Activated CD4-positive, alpha-beta T cell treated with anti-CD3 and anti-CD28 coated beads, Interleukin-2, amount 50 U/mL, for 48 hours (primary cell): ENCODE data around the gene P2RY6.

Experiments
- DNase-seq, 2 experiments: peaks; one replicate each; pipeline ENCODE4 v3.0.0-alpha.2; 2020

P2RY6 gene

DNA sequence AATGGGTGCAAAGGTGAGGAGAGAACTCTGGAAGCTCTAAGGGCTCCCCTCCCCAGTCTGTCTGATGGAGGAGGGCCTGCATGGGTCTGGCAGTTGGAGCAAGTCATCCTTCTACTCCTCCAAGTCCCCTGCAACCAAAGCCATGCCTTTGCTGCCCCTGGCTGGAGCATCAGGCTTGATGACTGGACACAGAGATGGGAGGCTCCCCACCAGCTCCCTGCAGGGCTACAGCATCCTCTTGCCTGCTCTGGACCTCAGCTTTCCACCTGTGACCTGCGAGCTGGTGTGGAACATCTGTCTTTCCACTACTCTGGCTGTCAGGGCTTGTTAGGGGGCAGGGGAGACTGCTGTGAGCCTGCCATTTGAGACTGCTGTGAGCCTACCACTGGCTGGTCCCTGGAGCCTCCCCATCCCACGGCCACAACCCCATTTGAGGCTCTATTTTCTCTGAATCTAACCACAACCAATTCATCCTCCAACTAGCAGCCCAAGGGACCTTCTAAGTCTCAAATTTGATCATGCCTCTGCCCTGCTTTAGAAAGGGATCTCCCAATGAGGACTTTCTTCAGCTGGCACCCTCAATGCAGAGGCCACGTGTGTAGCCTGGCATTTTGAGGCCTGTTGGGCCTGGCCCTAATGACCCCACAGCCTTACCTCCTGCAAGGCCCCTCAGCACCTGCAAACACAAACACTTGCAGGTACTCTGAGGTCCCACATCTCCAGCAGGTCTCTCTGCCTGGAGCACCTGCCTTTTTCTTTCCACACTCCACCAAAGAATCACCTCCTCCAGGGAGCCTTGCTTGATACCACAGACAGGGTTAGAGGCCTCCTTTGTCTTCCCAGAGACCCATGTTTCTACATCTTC is 9.9 kb downstream of the P2RY6 start:
- DNase-seq, result no peak

DNA sequence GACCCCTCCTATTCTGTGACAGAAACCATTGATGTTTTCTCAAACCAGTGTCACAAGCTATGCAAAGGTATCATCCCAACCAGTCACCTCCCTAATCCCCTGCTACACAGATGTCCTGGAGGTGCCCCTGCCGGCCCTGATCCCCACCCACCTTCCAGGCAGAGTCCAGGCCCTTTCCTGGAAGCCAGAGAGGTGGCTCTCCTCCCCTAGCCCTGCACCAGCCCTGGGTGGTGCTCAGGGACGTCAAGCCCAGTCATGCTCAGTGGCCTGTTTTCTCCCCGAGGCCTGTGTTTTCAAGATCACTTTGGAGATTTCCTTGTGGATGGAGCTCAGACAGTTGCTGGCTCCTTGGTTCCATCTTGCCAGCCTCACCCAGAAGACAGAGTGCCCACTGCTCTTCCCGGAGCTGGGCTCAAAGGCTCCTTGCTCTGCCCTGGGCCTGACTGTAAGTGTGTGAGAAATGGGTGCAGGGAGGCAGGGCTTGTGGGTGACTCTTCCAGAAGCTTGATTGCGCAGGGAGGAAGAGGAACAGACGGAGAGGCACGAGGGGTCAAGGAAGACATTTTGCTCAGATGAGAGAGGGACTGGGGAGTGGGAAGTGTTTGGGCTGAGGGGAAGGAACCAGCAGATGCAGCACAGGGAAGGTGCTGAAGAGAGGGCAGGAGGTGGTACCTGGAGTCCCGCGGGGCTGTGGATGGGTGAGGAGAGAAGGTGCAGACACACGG is 11.3 kb downstream of the P2RY6 start:
- no peak for DNase-seq

DNA sequence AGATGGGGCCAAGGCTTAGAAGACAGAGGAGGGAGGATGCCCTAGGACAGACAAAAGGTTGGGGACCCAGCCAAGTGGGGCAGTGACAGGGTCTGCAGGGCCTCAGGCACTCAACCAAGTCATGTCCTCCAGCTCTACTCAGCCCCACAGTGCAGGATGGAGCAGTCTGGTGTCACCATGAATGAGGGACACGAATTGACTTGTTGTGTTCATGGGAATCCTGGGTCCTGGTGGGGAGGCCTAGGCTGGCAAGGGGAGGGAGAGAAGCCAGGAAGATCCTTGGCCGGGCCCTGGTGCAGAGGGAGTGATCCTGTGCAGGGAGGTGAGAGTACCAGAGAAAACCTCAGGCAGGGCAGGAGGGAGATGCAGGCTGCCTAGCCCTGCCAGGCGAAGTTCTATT is 12.0 kb downstream of the P2RY6 start:
- no peak for DNase-seq

DNA sequence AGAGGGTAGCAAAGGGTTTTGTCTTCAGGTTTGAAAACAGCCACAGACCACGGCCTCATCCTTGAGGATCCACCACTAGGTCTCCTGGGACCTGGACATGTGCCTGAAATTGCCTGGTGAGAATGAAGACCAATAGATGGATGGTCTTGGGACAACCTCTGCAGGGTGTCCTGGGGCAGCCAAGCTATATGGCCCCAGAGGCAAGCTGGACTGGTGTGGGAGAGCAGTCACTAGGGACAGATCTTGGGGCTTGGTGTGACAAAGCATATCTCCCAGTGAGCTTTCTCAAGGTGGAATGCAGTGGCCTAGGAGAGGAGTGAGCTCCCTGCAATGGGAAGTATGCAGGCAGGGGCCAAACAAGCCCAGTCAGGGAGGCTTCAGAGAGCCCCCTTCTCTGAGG is 13.6 kb downstream of the P2RY6 start:
- DNase-seq, result no peak

DNA sequence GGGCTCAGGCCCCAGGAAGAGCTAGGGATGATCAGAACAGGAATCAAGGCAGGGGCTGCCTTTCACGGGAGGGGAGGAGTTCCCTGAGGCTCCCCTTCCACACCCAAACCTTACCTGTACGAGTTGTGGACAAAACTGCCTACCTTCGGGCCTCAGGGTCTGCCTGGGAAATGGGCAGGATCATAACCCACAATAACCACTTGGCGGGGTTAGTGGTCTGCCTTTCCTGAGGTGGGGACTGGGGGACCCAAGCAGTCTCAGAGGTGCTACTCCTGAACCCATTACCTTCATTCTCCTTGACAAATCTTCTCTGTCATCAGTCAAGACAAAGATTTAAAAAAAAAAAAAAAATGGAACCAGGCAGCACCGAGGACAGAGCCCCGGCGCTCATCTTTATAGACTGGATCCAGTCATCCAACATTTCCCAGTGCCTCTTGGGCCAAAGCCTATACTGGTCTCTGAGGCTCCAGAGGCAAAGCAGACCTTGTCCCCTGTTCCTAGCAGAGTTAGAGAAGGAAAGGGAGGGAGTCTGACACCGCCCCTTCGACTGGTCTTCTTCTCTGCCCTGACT is 14.2 kb downstream of the P2RY6 start:
- no peak for DNase-seq

DNA sequence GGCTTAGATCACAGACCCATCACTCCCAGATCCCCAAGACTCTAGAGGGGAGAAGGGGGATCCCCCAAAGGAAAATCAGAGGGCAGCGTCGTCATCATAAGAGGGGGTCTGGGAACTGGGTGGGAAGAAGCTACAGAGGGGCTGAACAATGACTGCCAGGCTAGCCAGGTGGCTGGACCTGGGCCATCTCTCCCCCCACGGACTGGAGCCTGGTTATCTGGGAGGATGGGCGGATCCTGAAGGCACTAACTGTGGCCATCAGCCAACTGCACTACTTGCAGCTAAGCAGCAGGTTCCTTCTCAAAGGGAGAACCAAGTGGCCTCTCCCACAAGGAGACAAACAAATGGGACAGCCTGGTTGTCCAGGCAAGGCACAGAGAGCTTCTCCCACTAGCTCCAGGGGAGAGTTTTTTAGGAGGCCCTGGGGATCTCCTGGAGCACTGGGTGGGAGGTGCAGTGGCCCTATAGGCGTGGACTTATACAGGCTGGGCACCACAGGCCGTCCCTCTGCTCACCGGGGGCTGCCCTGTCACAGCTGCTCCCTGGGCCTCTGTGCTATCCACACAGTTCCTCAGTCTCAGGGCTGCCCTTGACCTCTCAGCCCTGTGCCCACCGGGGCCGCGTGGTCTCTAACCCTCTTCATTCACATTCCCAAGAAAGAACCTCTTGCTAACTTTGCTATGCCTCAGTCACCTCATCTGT is 15.4 kb downstream of the P2RY6 start:
- no peak for DNase-seq

DNA sequence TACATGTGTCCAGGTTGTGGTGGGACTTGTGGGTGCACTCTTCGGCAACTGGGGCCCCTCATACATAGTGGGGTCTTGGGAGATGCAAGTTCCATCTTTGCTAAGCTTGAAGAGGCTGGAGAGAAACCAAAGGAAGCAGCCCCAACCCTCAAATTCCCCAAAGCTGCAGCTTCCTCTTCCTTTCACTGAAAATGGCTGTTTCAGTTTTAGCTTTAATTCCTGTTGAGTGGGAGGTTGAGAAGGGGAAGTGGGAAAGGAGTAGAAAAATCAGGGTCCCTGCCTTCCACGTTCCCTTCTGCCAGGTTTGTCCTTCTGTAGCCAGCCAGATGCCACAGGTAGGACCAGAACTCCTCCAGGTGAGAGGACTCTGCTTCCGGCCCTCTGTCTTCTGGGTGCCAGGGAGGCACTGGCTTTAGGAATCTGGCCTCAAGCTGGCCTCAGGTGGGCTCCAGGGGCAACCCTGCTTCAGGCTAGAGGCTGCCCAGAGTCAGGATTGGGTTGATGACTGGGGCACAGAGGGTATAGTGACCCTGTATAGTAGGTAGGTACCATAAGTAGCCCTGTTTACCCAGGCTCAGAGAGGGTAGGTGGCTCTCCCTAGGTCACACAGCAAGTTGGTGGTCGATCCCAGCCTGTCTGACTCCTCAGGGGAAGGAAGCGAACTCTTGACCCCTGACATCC is 16.2 kb downstream of the P2RY6 start:
- DNase-seq, result no peak

DNA sequence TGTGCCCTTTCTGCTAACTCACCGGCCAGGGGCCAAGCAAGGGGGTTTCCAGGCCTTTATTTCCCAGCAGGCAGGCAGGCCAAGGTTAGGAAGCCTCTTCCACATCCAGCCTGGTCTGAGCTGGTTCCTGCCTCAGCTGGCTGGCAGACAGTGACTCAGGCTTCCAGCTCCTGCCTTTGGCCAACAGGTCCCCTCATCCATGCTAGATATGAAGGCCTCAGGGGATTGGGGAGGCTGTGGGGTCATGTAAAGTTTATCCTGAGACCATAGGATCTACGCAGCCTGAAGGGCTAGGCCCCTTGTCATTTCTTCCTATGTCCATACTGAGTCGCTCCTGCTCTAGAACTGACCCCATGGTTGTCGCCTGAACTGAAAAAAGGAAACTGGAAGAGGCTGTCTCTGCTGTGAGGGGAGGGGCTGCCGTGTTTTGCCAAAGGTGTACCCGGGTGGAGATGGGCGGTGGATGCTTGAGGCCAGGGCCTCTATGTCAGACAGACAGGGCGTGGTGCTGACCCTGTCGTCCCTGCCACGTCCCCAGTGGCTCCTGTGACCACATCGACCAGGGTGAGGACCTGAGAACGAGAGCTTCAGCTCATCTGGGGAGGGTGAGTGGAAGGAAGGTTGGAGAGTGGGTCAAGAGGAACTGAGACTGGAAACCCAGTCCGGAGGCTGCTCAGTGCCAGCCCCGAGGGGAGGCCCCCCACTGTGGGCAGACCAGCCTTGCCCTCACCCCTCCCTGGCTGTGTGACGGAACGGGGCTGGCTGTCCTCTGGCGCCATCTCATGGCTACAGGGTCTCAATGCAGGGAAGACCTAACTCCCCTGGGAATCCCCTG is 17.0 kb downstream of the P2RY6 start:
- DNase-seq, result peak; percentile 56 to 65

DNA sequence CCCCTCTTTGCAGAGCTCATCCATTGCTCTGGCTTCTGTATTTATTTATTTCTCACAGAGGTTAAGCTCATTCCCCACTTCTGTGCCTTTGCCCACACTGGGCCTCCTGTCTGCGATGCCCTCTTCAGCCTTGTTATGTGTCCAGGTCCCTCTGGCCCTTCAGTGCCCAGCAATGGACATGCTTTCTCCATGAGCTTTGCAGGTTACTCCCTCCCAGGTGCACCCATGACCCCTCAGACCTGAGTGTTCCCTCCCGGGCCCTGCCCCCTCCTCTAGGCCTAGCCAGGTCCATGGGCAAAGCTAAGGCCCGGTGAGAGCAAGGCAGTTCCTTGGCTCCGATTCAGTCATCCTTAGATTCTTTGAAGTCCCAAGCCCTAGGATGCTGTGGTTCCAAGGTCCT is 18.4 kb downstream of the P2RY6 start:
- no peak for DNase-seq

DNA sequence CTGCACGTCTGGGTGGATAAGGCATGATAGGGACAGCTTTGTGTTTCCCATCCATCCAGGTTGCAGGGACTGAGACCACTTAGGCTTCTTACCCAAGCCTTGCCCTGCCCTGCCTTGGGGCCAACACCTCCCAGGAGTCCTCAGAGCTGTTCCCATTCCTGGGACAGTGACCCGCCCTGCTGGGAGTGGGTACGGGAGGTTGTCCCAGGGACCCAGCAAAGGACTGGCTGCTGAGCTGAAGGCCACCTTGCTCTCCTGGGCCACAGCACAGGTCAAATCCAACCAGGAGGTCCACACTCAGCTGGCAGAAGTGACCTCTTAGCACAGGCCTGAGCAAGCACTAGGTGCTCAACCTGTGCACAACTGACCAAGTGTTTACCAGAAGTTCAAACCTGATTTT is 19.1 kb downstream of the P2RY6 start:
- DNase-seq, result no peak

DNA sequence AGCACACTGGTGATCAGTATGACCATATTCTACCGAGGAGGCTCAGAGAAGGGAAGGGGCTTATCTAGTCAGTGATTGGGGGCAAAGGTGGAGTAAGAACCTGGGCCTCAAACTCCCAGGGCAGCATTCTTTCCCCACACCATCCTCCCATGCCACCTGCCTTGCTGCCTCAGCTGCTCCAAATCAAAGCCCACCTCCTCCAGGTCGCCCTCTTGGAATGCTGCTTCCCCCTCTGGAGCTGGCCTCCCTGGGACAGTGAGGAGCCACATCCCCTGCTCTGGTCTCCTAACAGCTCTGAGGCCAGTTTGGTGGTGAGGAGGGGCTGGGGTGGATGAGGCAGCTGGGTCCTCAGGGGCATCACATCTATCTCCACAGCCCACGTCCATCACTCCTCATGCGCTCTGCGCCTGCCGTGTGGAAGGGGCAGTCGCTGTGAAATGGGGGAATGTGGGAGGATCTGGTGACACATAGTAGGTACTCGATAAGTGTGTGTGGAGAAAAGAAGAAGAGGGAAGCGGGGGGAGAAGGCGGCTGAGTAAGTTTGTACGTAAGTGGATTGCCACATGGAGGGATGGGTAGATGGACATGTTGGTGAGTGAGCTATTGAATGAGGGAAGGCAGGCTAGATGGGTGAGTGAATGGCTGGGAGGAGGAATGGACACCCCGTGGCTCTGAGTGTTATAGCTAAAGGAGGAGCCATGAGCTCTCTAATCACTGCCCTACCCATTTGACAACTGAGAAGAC is 19.8 kb downstream of the P2RY6 start:
- no peak for DNase-seq

DNA sequence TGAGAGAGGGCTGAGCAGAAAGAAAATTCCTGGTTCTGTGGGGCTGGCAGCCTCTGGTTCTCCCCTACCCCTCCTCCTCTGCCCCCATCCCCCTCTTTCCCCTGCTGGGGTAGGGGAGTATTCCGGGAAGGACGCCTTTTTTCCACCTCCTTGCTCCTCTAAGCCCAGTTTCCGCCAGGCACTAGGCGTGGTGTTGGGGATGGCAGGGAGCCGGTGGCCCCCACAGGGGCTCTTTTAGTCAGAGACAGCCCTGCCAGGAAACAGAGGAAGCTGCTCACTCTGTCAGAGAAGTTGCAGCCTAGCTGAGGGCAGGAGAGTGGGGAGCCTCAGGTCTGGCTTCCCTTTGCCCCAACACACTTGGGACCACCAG is 20.4 kb downstream of the P2RY6 start:
- no peak for DNase-seq

DNA sequence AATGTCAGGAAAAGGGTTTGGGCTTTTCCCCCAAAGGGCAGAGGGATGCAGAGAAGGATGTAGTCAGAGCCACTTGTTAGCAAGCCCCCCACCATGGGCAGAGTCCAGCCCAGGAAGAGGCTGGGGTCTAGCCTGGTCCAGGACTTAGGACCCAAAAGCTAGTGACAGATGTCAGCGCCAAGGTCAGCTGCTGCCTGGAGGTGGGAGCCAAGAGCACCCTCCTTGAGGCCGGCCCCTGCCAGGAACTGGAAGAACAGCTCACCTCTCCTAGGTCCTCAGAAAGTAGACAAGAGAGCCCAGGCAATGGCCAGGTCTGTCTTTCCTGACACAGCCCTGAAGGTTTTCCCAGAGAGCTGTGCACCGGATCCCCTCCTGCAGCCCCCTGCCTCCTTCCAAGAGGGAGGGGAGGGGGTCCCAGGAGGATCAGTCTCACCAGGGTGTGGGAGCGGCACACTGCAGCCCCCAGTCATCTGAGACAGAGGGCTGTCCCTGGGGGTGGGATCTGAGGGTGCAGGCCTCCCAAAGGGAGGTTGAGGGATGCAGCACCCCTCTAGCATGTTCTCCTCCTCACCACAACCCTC is 21.3 kb downstream of the P2RY6 start:
- no peak for DNase-seq

DNA sequence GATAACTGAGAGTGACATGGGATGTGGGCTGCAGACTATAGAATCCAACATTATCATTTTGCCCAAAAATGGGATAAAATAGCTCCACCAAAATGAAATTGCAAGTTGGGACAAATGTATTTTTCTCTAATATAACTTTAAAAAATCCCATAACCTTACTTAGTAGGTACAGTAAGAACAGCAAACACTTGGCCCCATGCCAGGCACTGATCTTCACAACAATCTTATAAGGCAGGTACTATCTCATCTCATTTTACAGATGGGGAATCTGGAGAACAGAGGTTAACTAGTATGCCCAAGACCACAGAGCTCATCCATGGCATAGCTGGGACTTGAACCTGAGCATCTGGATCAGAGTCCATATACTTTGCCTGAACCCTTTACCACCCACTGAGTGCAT is 22.5 kb downstream of the P2RY6 start:
- DNase-seq, result no peak

DNA sequence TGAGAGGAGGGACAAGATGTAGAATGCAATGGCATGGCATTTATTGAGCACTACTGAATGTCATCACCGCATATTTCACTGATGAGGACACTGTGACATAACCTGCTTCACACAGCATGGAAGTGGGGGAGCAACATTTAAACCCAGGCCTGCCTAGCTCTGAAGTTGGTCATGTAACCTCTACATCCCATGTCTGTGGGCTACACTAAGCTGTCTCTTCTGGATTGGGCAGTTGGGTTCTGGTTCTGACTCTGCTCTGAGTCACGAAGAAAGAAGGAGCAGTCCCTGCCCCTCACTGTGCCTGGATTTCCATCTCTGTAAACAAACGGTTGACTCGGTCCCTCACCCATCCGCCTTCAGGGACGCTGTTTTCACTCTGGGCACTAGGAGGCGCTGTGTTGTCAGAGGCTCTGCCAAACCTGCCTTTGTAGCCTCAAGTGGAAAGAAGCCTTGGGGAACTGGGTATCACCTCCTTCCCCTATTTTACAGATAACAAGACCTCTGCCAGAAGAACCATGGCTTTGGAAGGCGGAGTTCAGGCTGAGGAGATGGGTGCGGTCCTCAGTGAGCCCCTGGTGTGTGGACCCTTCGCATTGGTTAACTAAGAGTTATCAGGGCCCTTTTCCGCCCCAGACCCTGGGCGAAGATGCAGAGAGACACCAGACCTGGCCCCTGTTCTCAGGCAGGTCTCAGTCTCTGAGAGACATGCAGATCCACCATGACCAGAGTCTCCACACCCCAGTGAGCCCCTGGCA is 23.3 kb downstream of the P2RY6 start:
- DNase-seq, result peak; percentile 82 to 89

DNA sequence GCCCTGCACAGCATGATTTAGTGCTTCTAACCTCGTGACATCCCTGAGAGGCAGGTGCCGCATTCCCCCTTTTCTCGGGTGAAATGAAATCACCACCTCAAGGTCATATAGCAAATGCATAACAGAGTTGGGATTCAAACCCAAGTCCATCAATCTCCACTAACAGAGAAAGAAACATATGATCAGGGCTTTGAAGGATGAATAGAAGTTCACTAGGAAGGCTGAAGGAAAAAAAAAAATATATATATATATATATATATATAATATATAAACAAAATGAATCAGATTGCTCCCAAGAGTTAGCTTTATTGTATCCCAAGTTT is 23.8 kb downstream of the P2RY6 start:
- no peak for DNase-seq

DNA sequence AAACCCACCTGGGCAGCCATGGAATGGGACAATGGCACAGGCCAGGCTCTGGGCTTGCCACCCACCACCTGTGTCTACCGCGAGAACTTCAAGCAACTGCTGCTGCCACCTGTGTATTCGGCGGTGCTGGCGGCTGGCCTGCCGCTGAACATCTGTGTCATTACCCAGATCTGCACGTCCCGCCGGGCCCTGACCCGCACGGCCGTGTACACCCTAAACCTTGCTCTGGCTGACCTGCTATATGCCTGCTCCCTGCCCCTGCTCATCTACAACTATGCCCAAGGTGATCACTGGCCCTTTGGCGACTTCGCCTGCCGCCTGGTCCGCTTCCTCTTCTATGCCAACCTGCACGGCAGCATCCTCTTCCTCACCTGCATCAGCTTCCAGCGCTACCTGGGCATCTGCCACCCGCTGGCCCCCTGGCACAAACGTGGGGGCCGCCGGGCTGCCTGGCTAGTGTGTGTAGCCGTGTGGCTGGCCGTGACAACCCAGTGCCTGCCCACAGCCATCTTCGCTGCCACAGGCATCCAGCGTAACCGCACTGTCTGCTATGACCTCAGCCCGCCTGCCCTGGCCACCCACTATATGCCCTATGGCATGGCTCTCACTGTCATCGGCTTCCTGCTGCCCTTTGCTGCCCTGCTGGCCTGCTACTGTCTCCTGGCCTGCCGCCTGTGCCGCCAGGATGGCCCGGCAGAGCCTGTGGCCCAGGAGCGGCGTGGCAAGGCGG is 24.5 kb downstream of the P2RY6 start:
- DNase-seq, result no peak

DNA sequence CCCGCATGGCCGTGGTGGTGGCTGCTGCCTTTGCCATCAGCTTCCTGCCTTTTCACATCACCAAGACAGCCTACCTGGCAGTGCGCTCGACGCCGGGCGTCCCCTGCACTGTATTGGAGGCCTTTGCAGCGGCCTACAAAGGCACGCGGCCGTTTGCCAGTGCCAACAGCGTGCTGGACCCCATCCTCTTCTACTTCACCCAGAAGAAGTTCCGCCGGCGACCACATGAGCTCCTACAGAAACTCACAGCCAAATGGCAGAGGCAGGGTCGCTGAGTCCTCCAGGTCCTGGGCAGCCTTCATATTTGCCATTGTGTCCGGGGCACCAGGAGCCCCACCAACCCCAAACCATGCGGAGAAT is 25.1 kb downstream of the P2RY6 start:
- DNase-seq, result no peak

DNA sequence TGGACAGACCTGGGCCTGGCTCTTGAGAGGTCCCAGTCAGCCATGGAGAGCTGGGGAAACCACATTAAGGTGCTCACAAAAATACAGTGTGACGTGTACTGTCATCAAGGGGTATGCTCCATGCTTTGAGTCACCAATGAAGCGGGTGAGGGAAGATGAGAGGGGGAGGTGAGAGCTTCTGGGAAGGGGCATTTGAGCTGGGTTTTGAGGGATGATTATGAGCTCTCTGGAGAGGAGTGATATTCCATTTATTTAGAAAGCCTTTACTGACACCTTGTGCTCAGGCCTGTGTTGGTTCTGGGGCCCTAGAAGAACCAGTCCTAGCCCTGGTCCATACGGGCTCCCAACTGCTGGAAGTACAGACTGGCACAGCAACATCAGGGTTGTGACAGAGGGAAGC is 25.6 kb downstream of the P2RY6 start:
- DNase-seq, result no peak

DNA sequence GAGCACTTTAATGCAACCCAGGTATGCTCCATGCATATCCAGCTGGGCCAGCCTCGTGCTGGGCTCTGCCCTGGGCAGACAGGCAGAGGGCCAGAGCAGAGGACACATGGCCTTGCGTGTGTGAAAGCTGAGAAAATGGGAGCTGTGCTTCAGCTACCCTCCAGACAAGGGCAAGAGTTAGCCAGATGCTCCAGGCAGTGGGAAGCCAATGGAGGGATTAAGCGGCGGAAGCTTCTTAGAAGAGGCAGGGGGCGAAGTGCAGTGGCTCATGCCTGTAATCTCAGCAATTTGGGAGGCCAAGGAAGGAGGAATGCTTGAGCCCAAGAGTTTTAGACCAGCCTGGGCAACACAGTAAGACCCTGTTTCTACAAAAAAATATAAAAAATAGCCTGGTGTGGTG is 26.1 kb downstream of the P2RY6 start:
- DNase-seq, result no peak
